Measurements from ENCODE around the gene SDC4.
"Not testable (repeated sequence)": the region's sequence is repeated elsewhere in the genome, so short reads cannot be mapped to it uniquely, and the experiment has no call there.

SDC4 gene

GRCh38 chr20:45363611-45364492, 15.6 kb upstream of the SDC4 start:
- no peak for FAIRE-seq

DNA sequence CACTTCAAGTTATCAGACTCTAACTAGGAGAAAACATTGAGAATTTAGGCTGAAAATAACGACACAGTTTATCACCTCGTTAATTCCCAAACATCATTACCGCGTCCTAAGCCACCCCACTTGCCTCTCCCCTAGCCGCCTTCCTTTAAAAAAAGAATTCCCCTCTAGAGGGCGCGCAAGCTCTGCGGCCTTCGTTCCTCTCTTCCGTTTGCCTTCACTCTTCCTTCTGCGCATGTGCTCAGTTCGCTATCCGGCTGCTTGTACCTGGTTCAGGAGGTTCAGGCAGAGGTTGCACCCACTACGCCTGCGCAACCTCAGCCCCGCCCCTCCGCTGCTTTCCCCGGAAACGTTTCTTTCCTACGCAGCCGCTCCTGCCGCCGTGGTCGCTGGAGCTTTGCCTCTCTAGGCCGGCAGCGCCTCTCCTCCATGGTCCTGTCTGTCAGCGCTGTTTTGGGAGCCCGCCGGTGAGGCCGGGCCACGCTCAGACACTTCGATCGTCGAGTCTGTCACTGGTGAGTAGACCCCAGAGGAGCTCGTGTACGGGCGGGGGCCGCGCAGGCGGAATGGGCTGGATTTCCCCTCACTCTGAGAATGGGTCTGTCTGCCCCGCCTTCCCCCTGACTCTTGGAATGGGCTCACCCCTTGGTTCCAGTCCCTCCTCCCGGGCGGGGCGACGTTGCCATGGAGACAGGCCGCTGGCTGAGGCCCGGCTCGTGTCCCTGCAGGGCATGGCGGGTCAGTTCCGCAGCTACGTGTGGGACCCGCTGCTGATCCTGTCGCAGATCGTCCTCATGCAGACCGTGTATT, 14.8 kb upstream of the SDC4 start, which contains the start of gene SYS1:
TSS of gene SYS1 (plus strand) at position 353 of the 807 bp plus-strand sequence. CDS start at position 729, 376 bp downstream.
- FAIRE-seq: peak; percentile 58

DNA sequence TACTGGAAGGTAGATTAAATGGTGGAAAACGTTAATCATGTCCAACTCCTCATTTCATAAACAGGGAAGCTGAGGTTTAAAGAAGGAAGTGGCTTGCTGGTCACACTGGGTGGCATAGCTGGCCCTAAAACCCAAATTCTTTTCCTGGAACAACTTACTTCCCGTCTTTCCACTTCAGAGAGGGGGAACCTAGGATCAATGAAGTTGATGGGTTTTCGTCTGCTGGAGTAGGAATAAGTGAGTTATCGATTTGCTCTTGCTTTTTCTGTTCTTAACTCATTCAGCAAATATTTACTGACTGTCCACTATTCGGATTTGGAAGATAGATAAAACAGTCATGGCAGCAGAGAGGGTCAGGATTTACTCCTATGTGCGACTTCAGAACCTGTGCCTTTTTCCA, 13.6 kb upstream of the SDC4 start:
- no peak for FAIRE-seq

GRCh38 chr20:45359406-45360148, 11.4 kb upstream of the SDC4 start:
- no peak for FAIRE-seq

GRCh38 chr20:45359069-45359405, 10.8 kb upstream of the SDC4 start:
- no peak for FAIRE-seq

GRCh38 chr20:45358282-45359068, 10.3 kb upstream of the SDC4 start:
- FAIRE-seq: no peak

GRCh38 chr20:45355209-45356084, 7.2 kb upstream of the SDC4 start:
- no peak for FAIRE-seq

GRCh38 chr20:45354423-45355208, 6.4 kb upstream of the SDC4 start:
- no peak for FAIRE-seq

- FAIRE-seq: no peak
Measured at GRCh38 chr20:45353746-45354145, 5.5 kb upstream of the SDC4 start.

DNA sequence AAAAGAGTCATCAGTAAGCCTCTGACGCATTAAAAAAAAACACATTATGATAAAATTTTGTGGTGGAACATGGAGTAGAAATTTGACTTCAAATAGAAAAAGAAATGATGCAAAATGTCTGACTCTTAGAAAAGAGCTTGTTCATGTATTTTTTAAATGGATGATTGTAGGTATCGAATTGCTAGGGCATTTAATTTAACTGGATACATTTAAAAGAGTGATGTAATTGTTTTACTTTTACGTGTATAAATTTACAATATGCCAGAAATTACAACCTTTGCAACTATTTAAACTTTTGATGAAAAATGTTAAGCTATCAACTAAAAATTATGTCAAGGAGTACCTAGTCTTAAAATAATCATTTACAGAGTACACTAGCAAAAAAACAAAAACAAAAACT, 4.5 kb upstream of the SDC4 start:
- FAIRE-seq: no peak

GRCh38 chr20:45350795-45351194, 2.6 kb upstream of the SDC4 start:
- FAIRE-seq: not testable (repeated sequence)

- FAIRE-seq: no peak
Measured at GRCh38 chr20:45350217-45350616, 2.0 kb upstream of the SDC4 start.

GRCh38 chr20:45347297-45347935, 808 bp downstream of the SDC4 start:
- no peak for FAIRE-seq

DNA sequence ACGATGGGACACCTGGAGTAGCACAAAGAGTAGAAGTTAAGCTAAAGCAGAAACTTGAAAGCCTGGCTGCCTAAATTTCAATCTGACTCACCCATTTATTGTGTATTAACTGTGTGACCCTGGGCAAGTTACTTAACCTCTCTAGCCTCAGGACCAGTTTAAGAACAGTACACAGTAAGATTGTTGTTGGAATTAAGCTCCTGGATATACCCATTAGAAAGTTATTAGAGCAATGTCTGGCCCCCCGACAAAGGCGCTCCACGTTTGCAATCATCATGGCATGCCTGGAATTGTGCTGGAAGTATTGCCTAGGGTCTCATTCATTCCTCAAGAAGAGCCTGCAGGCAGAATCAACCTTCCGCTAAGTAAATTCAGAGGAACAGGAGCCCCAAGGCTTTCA, 1.4 kb downstream of the SDC4 start:
- FAIRE-seq: no peak

- FAIRE-seq: no peak
Measured at GRCh38 chr20:45346291-45346718, 1.9 kb downstream of the SDC4 start.

- FAIRE-seq: no peak
Measured at GRCh38 chr20:45345104-45345936, 2.9 kb downstream of the SDC4 start.

DNA sequence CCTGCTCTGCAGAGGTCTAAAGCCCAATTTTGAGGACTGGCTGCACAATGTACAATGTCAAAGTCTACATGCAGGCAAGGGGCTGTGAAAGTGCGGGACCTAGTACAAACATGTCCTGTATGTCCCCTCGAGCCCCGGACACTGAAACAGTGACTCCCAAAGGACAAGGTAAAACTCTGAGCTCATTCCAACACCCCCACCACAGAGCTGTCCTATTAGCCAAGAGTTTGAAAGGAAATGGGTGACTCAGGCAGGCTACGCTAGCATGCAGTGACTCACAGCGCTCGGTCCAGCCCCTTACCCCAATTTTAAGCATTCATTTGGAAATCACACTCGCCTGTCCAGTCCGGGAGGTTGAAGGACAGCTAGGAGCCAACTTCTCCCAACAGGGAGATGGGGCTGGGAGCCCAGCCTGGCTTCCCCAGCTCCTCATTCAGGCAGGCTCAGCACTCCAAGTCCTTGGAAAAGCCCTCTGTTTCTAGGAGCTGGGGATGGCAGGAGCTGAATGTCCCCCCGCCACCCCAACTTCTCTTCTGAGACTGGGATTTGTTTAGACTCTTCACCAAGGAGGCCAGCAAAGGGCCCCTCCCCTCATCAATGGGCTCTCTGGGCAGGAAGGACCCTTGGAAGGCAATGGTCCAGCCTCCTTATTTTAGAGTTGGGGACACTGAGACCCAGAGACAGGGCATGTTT, 3.9 kb downstream of the SDC4 start:
- FAIRE-seq: no peak

GRCh38 chr20:45343532-45344167, 4.6 kb downstream of the SDC4 start:
- no peak for FAIRE-seq
